K562 (cell line): ENCODE results near the gene MBOAT7. TPM values are rescaled to one million over a fixed set of nuclear protein-coding genes. Genes with fewer than 3 reads are reported as not detected.

Experiments used
- ATAC-seq: fragments of 200-7000 bp; cut with Tn5 transposase; 3 replicates; pipeline ENCODE4 v1.9.1; 2020; ENCODE audit warnings: moderate library complexity
- BruUV-seq: library from RNA; stranded (reverse); fragments of 400-500 nt; replicated peaks from 2 replicates; lab custom pipeline; 2021; lab: Mats Ljungman, UMichigan
- CTCF ChIA-PET: fragments of 300-600 bp; formaldehyde crosslinking; extraction: SDS; loops from one replicate; lab custom pipeline; 2021; ENCODE audit warnings: low intra/inter-chr PET ratio; lab: Yijun Ruan, JAX
- POLR2A ChIA-PET: fragments of 300-600, 350-650 bp; sonication (Branson Sonifier 250); formaldehyde crosslinking; extraction: SDS; loops from one replicate; lab custom pipeline; 2021; ENCODE audit warnings: antibody characterized with exemption, inconsistent platforms; lab: Yijun Ruan, JAX
- DNase-seq, 4 experiments: peaks; one replicate each; pipeline versions ENCODE4 v3.0.0 to v3.0.0-alpha.2; 2011 to 2018; ENCODE audit warnings: low spot score in 3 of 4, mixed read lengths in 3 of 4; ENCODE audit errors: extremely low read depth in 1 of 4
- FAIRE-seq: peaks from 2 replicates; lab custom pipeline; 2011; peaks lifted over from hg19 to GRCh38; lab: Jason Lieb, UNC
- H2AFZ ChIP-seq: 2 replicates; pipeline ENCODE4 v1.6.0; 2011; ENCODE audit warnings: low read depth, low read length, control low read depth, inconsistent platforms
- H3K27ac ChIP-seq: fragments of 200-600 bp; 3 replicates; pipeline ENCODE4 v1.8.0; 2011; ENCODE audit warnings: low read depth, mild to moderate bottlenecking, control low read depth, inconsistent platforms, low read length, moderate library complexity, mixed read lengths; ENCODE audit errors: extremely low read depth
- H3K27me3 ChIP-seq, 2 experiments: fragments of 300-600 bp in 1 of 2; 2 replicates in 1 of 2; 3 replicates in 1 of 2; pipeline versions ENCODE4 v1.6.0 to v1.8.0; 2011; ENCODE audit warnings: inconsistent platforms in 2 of 2, low read length in 2 of 2, mild to moderate bottlenecking in 1 of 2, mixed read lengths in 1 of 2, moderate library complexity in 1 of 2; ENCODE audit not compliant: control insufficient read depth in 2 of 2, insufficient read depth in 2 of 2
- H3K36me3 ChIP-seq: fragments of 300-600 bp; 3 replicates; pipeline ENCODE4 v1.8.0; 2011; ENCODE audit warnings: mild to moderate bottlenecking, low read length, inconsistent platforms; ENCODE audit not compliant: control insufficient read depth, insufficient read depth
- H3K4me1 ChIP-seq, 2 experiments: fragments of 200-600 bp in 1 of 2; replicated peaks in 1 of 2; 2 replicates in 1 of 2; 3 replicates in 1 of 2; pipeline versions ENCODE4 v1.5.1 to v1.8.0; 2011; ENCODE audit warnings: inconsistent platforms in 2 of 2, low read length in 2 of 2, mild to moderate bottlenecking in 1 of 2, mixed read lengths in 1 of 2, moderate library complexity in 1 of 2; ENCODE audit not compliant: control insufficient read depth in 2 of 2, insufficient read depth in 2 of 2
- H3K4me2 ChIP-seq: 2 replicates; pipeline ENCODE4 v1.6.1; 2011; ENCODE audit warnings: low read length, control low read depth, inconsistent platforms, mixed read lengths; ENCODE audit not compliant: insufficient read depth
- H3K4me3 ChIP-seq: fragments of 200-600 bp; sonication (generic), shearing (Covaris generic); 2 replicates; pipeline ENCODE4 v1.5.1; 2016; ENCODE audit warnings: control low read depth, inconsistent platforms
- H3K79me2 ChIP-seq: fragments of 200-600 bp; 3 replicates; pipeline ENCODE4 v1.8.0; 2011; ENCODE audit warnings: low read length, inconsistent platforms; ENCODE audit not compliant: control insufficient read depth, insufficient read depth
- H3K9ac ChIP-seq, 2 experiments: 2 replicates each; pipeline versions ENCODE4 v1.6.0 to v1.6.1; 2011; ENCODE audit warnings: low read depth in 2 of 2, low read length in 2 of 2, control low read depth in 1 of 2, inconsistent platforms in 1 of 2, mild to moderate bottlenecking in 1 of 2, mixed read lengths in 1 of 2; ENCODE audit not compliant: insufficient read depth in 1 of 2
- H3K9me1 ChIP-seq: one replicate; pipeline ENCODE4 v1.6.0; 2011; ENCODE audit warnings: inconsistent platforms, mild to moderate bottlenecking, low read length, moderate library complexity; ENCODE audit not compliant: control insufficient read depth, insufficient read depth
- H3K9me3 ChIP-seq: replicated peaks from 2 replicates; pipeline ENCODE4 v1.5.1; 2011; ENCODE audit warnings: low read depth, low read length, inconsistent platforms; ENCODE audit not compliant: control insufficient read depth, insufficient read depth
- H4K20me1 ChIP-seq: replicated peaks from 2 replicates; pipeline ENCODE4 v1.6.1; 2011; ENCODE audit warnings: low read length, inconsistent platforms, mixed read lengths; ENCODE audit not compliant: control insufficient read depth, insufficient read depth
- CBX5 ChIP-seq: IDR thresholded peaks from 2 replicates; pipeline ENCODE4 v1.6.1; 2014; ENCODE audit warnings: low read depth, borderline replicate concordance
- CEBPB ChIP-seq: fragments of 450-650 bp; IDR thresholded peaks from 2 replicates; pipeline ENCODE4 v1.6.1; 2016; ENCODE audit warnings: missing genetic modification characterization, missing compliant biosample characterization
- CEBPG ChIP-seq, 3 experiments: fragments of 200-800 bp in 1 of 3; sonication (Bioruptor generic) in 1 of 3; sonication (generic) in 1 of 3; formaldehyde crosslinking in 1 of 3; IDR thresholded peaks in 2 of 3; conservative IDR thresholded peaks in 1 of 3; 2 replicates each; pipeline versions ENCODE4 v1.6.1 to v1.8.0; 2016 to 2022; ENCODE audit warnings: missing compliant biosample characterization in 2 of 3, missing genetic modification characterization in 2 of 3, mild to moderate bottlenecking in 1 of 3, missing genetic modification reagents in 1 of 3
- SAFB ChIP-seq: fragments of 200-400 bp; formaldehyde crosslinking; IDR thresholded peaks from 2 replicates; pipeline ENCODE4 v1.6.1; 2017; ENCODE audit warnings: low read depth, low read length, borderline replicate concordance
- ZKSCAN1 ChIP-seq: fragments of 150-350 bp; IDR thresholded peaks from 2 replicates; pipeline ENCODE4 v1.6.1; 2016; ENCODE audit warnings: low read depth, low read length
- WGBS: fragments of 100-300 bp; shearing (Covaris generic); methylation state at CpG from one replicate; pipeline ENCODE4 v1.1.6; 2016; ENCODE audit warnings: low coverage, mixed read lengths; ENCODE audit not compliant: insufficient coverage; ENCODE audit errors: missing lambda C conversion rate; 5-methylcytosine and 5-hydroxymethylcytosine counted together
- in situ Hi-C: fragments of 300-500 bp; cut with MboI; formaldehyde crosslinking; loops from 4 replicates; pipeline ENCODE4 v1.15.0; 2018; ENCODE audit warnings: inconsistent platforms, mixed read lengths
- intact Hi-C: fragments of 100-400 bp; cut with micrococcal nuclease; formaldehyde crosslinking; loops from 2 replicates; pipeline ENCODE4 v1.14.2; 2022
- polyA plus RNA-seq, 8 experiments: library from polyadenylated mRNA; depleted of rRNA in 4 of 8; stranded (reverse) in 5 of 8; unstranded in 3 of 8; fragments of >200 nt; fragmentation: Nextera tagmentation in 2 of 8; fragmentation: Illumina TruSeq in 1 of 8; extraction: Ambion mirVana in 2 of 8; extraction: Trizol in 1 of 8; gene quantifications; 2 replicates each; pipeline versions ENCODE4 v1.2.1 to v1.2.3, GENCODE V29; 2011 to 2014; ENCODE audit warnings: inconsistent platforms in 1 of 8, missing spikeins in 1 of 8
- total RNA-seq, 7 experiments: library from RNA; depleted of rRNA in 6 of 7; stranded (reverse); fragments of >200 nt in 6 of 7; fragmentation: Illumina TruSeq in 2 of 7; extraction: Trizol in 2 of 7; gene quantifications; 2 replicates each; pipeline versions ENCODE4 v1.2.1 to v1.2.3, GENCODE V29; 2011 to 2021; ENCODE audit warnings: low replicate concordance in 1 of 7
- TF ChIP-seq, protein P1 (sequence below): fragments of 450-650 bp; formaldehyde crosslinking; IDR thresholded peaks from 2 replicates; pipeline ENCODE4 v1.4.0; 2020; ENCODE audit warnings: mild to moderate bottlenecking, moderate library complexity

The MBOAT7 gene
- total and polyA plus RNA-seq, 9 of the 15 experiments (the other 6 are each of a cell fraction or from before 2014, with no cell fraction given): 1.4 to 153 (median 56.1) TPM

DNA sequence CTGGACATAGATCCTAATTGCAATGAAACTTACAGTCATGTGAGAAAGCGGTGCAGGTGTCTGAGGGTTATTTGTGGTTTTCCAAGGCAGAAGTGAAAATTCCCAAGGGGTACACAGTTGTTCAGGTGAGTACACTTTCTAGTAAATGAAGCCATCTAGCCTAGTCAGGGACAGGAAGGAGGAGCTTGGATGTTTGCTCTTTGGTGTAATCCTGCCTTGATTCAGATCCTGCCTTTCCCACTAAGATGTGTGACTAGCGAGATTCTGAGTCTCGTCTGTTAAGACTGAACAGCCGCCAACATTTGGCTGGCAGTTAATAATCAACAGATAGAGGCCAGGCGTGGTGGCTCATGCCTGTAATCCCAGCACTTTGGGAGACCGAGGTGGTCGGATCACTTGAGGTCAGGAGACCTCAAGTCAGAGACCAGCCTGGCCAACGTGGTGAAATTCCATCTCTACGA is 13.8 kb upstream of the MBOAT7 start (continued):
- no peak for TF ChIP-seq ZKSCAN1
- TF ChIP-seq, protein P1, sequence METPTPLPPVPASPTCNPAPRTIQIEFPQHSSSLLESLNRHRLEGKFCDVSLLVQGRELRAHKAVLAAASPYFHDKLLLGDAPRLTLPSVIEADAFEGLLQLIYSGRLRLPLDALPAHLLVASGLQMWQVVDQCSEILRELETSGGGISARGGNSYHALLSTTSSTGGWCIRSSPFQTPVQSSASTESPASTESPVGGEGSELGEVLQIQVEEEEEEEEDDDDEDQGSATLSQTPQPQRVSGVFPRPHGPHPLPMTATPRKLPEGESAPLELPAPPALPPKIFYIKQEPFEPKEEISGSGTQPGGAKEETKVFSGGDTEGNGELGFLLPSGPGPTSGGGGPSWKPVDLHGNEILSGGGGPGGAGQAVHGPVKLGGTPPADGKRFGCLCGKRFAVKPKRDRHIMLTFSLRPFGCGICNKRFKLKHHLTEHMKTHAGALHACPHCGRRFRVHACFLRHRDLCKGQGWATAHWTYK (CRISPR knock-in tag): no peak
- TF ChIP-seq, all 486 proteins: peak for 8

DNA sequence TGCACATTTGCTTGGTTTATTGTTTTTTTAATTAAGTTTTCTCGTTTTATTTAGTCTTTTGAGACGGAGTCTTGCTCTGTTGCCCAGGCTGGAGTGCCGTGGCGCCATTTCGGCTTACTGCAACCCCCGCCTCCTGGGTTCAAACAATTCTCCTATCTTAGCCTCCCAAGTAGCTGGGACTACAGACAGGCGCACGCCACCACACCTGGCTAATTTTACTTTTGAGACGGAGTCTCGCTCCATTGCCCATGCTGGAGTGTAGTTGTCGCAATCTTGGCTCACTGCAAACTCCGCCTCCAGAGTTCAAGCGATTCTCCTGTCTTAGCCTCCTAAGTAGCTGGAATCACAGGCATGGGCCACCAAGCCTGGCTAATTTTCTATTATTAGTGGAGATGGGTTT is 12.6 kb upstream of the MBOAT7 start:
- H3K4me3 ChIP-seq: peak overlapping the region; percentile 68
- H3K9ac ChIP-seq: peak overlapping the region; percentile 98 to 99
- peaks cover 11% of the 10 kb centered on the region for H3K9me1 ChIP-seq
- peaks cover 67% of the 10 kb centered on the region for H3K79me2 ChIP-seq
- peaks cover 64% of the 10 kb centered on the region for H3K36me3 ChIP-seq
- in situ Hi-C loops (no loop called here), intact Hi-C loops (loop anchor here (2.0 kb wide), 1 partner anchor 65 kb away; the partner anchor contains the start of gene CNOT3)
- H3K4me1 ChIP-seq: peaks cover 30 to 39% of the 10 kb centered on the region in 2 experiments
- no peak for FAIRE-seq
- under 1% methylated on average over 13 of the region's 13 CpGs for WGBS
- POLR2A ChIA-PET: interaction anchor here (0.6 to 5.3 kb wide), 9 partner anchors 9 to 87 kb away, joined by 3 to 206 read pairs (median 8); partner anchors contain the start of genes LENG1, MBOAT7, PRPF31 and TFPT
- no peak overlapping the region for H2AFZ ChIP-seq
- peaks cover 60% of the 10 kb centered on the region for H4K20me1 ChIP-seq
- no peaks in the 10 kb centered on the region for H3K9me3 ChIP-seq
- no peak for ATAC-seq
- no TSS peak for BruUV-seq
- peak overlapping the region; percentile 96 for H3K27ac ChIP-seq
- H3K4me2 ChIP-seq: peak overlapping the region; percentile 89
- H3K27me3 ChIP-seq: no peaks in the 10 kb centered on the region
- no peak for DNase-seq
- CTCF ChIA-PET: no interaction called here
- peak; percentile 20; the same call in 1 of the 2 replicates for TF ChIP-seq CEBPG (CRISPR knock-in tag; IDR thresholded peaks at IDR 0.05)
- TF ChIP-seq CEBPG (tag; conservative IDR thresholded peaks at IDR 0.05 in 1 of 2, IDR thresholded peaks at IDR 0.05 in 1 of 2): peak in 1 of 2 experiments; percentile 40; a peak in 1 of 4 replicates
- TF ChIP-seq CEBPB (tag): 0 out of 2 replicates have a peak, but pooled peaks have one; percentile 28
- no peak for TF ChIP-seq SAFB
- no peak for TF ChIP-seq CBX5
- TF ChIP-seq, all 486 proteins: peak for 2
